HG02759 (cell line): ENCODE measurements around the gene INPP5B.
"Not testable (repeated sequence)": the region's sequence is repeated elsewhere in the genome, so short reads cannot be mapped to it uniquely, and the experiment has no call there.

Experiments
- ATAC-seq: cut with Tn5 transposase; IDR thresholded peaks from one replicate; pipeline ENCODE4 v1.9.1; 2021; ENCODE audit warnings: mild to moderate bottlenecking, moderate library complexity; ENCODE audit not compliant: unreplicated experiment

Gene INPP5B

DNA sequence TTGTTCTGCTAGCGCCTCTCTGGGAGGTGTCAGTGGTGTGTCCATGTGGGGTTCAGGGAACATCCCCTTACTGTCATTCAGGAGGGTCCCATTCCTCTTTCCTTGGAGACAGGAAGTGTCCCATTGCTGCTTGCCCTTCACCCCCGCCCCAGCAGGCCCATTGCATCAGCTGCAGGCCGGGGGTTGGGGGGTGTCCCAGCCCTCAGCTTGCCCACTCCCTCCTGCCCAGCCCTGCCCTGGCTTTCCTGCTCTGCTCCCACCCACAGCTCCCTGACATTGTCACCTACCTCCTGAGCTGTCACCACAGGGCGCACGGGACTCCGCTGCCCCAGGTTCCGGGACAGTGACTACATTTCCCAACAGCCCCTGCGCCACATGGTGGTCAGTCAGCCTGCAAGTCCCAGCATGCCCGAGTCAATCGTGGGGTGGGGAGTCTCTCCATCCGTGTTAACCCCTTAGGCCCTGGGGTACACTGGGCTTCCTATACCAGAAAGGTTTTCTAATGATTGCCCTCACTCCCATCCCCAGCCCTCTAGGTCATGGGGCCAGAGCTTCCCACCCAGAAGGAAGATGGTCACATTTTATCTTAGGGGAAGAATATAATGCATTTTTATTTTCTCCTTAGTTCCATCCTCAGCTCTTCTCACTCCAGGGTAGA lies at the start of gene INPP5B:
INPP5B (minus strand) TSS at position 351 of the 658 bp plus-strand sequence. CDS start 745 bp downstream, outside the sequence.
- ATAC-seq: peak; percentile 91

DNA sequence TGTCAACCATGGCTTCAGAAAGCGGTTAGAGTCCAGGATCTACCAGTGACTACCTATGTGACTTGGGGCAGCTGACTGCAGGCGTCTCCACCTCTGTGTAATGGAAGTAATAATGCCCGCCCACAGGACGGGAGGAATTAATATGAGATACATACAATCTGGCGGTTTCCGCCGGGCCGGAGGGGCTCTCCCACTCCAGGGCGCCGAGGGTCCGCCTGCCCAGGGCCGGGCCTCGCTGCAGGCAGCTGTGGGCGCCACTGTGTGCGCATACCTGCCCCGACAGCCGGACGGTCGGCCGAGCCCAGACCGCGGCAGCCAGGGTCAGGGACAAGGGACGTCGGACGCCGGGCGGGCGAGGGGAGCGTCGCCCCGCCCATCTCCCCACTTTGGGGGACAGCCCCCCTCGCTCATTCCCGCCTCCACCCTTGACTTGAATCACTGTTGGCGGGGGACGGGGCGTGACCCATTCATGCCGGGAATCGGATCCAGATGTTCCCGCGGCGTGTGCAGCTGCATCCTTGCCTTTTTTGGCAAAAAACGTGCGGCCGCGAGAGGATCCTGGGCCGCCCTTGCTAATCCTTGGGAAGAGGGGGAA lies 49.0 kb upstream of the INPP5B start:
- peak; percentile 60 for ATAC-seq

DNA sequence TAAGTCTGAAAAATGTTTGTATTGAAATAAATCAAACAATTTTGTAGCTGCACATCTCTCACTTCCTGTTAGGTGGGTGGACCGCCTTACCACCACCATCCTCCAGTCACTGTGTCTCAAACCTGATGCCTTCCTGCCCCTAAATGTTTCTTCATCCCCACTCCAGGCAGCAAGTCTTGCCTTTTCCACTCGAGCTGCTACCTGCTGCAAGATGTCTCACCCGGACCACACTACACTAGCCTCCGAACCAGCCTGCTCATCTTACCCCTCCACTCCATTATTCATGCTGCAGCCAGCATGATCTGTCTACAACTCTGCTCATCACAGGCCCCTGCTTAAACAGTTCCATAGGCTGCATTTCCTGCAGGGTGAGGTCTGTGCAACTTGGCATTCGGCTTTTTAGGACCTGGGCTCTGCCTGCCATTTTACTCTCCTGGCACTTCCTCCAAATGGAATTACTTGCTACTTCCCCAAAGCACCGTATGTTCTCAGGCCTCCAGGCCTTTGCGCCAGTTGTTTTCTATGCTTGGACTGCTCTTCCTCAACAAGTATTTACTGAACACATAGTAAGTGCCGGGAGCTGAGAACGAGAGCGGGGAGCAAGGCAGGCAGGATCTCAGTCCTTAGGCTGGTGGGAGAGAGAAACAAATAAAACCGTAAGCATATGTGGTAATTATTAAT lies 48.2 kb upstream of the INPP5B start:
- no peak for ATAC-seq

GRCh38 chr1:37989361-37989930 lies 42.6 kb upstream of the INPP5B start:
- peak; percentile 41 for ATAC-seq

DNA sequence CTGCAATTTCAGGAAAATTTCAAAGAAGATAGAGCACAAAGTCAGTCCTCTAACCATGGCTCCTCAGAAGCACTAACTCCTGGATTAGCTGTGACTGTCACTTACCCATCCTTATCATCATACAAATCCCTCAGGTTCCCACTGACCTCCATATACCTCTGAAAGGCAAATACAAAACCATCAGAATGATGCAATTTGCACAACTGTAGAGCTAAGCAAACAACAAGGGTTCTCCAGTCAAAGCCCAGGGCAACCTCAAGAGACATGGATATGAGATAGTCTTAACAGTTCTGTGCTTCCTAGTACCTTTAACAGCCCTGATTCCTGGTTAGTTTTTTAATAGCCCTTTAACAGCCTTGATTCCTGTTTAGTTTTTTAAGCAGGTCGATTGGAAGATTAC lies 40.8 kb upstream of the INPP5B start:
- no peak for ATAC-seq

DNA sequence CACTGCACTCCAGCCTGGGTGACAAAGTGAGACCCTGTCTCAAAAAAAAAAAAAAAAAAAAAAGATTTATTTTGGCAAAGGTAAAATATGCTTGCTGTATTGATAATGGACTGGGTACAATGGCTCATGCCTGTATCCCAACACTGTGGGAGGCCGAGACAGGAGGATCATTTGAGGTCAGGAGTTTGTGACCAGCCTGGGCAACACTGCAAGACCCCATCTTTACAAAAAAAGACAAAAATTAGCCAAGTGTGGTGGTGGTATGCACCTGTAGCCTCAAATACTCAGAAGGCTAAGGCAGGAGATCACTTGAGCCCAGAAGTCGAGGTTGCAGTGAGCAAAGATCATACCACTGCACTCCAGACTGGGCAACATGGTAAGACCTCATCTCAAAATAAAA lies 36.7 kb upstream of the INPP5B start:
- ATAC-seq: no peak

DNA sequence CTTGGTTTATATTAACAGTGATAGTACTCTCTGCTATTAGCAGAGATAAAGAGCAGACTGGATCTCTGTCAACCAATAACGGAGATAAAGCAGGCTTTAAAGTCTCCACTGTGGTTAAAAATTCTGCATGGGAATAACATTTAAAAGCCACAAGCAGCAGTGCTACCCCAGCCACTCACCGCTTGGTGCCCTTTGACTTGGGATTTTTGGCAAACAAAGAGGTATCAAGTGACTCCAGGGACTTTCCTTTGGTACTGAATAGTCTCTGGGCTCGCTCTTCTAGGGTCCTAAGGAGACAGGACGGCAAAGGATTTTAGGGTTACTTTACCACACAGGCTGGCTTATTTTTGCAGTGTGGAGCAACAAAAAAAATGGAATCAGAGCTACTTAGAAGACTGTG lies 31.7 kb upstream of the INPP5B start:
- no peak for ATAC-seq

DNA sequence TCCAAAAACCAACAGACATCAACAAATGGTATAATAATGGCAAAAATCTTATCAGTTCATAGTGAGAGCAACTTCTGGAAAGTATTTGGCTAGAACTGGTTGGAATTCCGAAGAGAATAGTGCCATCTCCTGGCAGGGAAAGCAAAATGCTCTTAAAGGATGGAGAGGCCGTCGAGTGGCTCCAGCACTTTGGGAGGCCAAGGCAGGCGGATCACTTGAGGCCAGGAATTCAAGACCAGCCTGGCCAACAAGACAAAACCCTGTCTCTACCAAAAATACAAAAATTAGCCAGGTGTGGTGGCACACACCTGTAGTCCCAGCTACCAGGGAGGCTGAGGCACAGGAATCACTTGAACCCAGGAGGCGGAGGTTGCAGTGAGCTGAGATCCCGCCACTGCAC lies 28.2 kb upstream of the INPP5B start:
- not testable (repeated sequence) for ATAC-seq

- ATAC-seq: no peak
Observed at GRCh38 chr1:37974567-37974966, 27.7 kb upstream of the INPP5B start.

- ATAC-seq: not testable (repeated sequence)
Observed at GRCh38 chr1:37973684-37974083, 26.8 kb upstream of the INPP5B start.

DNA sequence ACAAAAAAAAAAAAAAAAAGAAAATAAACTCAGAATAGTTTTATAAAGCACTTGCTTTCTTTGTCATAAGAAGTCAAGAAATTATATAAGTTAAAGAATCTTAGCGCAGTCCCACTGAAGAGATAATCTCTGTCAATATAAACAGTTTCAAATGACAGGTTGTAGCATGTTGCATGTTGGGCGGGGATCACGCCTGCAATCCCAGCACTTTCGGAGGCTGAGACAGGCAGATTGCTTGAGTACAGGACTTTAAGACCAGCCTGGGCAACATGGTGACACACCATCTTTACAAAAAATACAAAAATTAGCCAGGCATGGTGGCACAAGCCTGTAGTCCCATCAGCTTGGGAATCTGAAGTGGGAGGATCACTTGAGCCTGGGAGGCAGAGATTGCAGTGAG lies 18.4 kb upstream of the INPP5B start:
- ATAC-seq: no peak

- not testable (repeated sequence) for ATAC-seq
Observed at GRCh38 chr1:37964106-37964505, 17.3 kb upstream of the INPP5B start.

DNA sequence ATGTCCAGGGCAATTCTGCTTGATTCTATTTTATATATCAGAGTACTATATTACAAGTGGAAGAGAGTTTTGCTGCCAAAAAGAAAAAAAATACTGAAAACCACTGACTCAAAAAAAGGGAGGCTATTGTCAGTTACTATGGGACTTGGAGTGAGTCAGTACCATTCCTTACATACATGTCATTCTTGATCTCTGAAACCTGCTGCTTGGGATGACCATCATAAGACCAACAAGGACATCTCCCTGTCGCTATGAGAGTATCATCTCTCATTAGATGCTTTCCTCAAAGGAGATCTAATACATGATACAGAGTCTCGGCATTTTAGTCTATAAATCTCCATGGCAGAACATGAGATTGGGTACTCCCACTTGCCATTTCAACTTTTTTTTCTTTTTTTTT lies 11.8 kb upstream of the INPP5B start:
- no peak for ATAC-seq

- ATAC-seq: no peak
Observed at GRCh38 chr1:37955685-37956084, 8.8 kb upstream of the INPP5B start.

GRCh38 chr1:37954316-37954971 lies 7.6 kb upstream of the INPP5B start:
- no peak for ATAC-seq

DNA sequence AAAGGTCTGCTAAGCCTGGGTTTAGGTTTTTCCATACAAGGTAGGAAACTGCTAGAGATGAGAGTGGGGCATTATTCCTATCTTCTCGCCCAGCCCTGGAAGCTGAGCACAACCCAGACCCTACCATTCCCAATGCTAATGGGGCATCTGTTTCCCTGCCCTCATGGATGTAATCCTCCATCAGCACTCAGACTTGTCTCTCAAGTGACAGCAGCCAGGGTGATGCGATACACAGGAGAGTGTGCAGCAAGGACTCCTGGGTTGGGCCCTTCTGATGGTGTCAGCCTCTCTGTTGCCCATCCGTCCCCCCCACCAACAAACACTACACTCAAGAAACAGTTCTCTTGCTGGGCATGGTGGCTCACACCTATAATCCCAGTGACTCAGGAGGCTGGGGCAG lies 5.9 kb upstream of the INPP5B start:
- ATAC-seq: no peak

GRCh38 chr1:37951783-37952624 lies 5.2 kb upstream of the INPP5B start:
- no peak for ATAC-seq

GRCh38 chr1:37951041-37951782 lies 4.4 kb upstream of the INPP5B start:
- ATAC-seq: no peak

GRCh38 chr1:37949524-37950152 lies 2.8 kb upstream of the INPP5B start:
- ATAC-seq: no peak
